HG03045 (cell line): ENCODE measurements around the gene LCE1E.

ENCODE experiments used
- ATAC-seq: cut with Tn5 transposase; IDR thresholded peaks from one replicate; pipeline ENCODE4 v1.9.1; 2021; ENCODE audit warnings: mild to moderate bottlenecking, moderate library complexity; ENCODE audit not compliant: unreplicated experiment

The LCE1E gene

DNA sequence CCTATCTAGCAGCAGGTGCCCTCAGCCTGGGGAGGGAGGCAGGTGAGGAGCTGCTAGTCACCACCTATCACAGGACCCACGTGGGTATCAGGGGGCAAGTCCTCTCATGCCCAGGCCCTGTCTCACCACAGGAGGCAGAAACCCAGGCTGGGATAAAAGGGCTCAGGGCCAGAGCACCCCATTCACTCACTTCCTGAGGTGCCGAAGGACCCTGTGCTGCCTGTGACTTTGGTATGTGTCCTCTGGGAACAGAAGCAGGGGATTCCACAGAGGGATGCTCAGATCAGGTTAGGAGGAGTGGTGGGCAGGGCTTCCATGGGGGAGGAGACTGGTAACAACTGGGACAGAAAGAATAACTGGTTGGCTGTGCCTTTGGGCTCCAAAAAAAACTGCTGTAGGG is at the start of gene LCE1E:
LCE1E (plus strand) TSS at position 181 of the 400 bp plus-strand sequence. CDS start 1,043 bp downstream, outside the sequence.
- no peak for ATAC-seq

DNA sequence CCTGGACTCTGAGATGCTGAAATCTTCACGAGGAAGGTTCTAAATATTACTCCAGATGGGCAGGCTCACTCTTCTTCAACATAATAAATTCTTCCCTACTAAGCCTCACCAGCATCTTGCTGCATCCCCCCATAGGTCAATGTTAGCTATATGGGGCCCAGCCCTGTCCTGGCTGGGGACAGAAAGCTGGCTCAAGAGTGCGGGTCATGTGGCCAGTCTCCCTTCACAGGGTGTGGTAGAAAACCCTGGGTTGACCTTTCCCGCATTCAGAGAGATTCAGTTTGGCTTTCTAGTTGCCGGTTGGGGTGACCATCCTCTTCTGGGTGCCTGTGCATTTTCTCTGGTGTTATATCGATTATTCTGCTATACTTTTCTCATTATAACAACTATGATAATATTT is 48.1 kb upstream of the LCE1E start:
- no peak for ATAC-seq

DNA sequence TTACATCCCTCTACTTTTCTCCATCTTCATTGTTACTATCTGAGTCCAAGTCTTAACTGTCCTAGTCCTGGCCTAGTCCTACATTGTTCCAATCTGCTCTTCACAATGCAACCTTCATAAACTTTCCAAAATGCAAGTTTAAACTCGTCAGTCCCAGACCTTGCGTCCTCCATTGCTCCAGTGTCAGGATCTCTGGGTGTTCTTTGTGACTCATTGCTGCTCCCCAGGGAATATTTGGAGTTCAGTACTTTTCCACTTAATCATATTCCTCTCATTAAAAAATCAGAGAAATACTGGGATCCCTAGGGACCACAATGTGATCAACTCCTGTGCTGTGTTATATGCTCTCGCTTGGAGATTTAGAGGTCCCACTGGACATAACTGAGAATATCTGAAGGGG is 46.2 kb upstream of the LCE1E start:
- no peak for ATAC-seq

DNA sequence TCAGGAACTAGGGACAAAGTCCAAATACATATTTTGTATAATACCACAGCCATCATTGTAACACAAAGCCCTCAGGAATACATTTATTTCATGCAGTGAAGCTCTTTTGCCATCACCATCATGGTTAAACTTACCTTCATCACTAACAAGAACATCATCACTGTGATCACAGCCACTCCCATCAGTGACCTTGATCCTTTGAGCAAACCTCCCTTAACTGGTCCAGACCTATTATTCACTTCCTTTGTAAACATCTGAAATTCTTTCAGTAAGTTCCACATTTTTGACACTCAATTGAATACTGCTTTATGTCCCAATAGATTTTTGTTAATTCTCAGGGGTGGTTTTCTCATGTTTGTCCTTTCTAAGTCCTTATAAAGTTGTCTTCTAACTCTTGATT is 44.4 kb upstream of the LCE1E start:
- ATAC-seq = no peak

DNA sequence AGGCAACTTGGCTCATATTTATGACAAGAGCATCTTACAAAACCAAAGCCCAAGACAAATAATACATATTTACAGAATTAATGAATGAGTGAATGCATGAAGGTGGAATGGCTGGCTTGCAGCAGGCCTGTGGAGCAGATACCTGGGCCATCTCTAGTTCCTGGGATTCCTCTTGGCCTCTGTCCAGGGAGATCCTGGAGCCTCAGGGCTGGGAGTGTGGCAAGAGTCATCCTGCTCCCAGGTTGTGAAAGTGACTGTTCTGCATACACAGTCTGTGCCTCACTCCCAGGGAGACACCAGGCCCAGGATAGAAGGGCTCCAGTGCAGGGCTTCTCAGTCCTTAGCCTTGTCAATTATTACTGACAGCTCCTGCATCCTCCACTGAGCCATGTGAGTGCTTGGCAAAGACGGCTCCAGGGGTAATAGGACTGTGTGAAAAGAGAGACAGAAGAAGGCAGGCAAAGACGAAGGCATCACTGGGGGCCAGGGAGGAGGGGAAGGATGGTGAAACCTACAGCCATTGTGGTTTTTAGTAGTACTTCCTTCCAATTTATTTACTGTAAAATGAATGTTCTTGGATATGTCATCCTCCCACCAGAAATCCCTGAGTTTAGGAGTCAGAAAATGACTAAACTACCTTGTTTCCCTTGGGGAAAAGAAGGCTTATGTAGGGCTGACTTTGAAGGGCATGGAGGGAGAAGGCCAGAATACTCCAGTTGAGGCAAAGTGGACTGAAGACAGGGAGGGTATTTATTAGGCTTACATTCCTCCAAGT is 42.5 kb upstream of the LCE1E start:
- no peak for ATAC-seq

DNA sequence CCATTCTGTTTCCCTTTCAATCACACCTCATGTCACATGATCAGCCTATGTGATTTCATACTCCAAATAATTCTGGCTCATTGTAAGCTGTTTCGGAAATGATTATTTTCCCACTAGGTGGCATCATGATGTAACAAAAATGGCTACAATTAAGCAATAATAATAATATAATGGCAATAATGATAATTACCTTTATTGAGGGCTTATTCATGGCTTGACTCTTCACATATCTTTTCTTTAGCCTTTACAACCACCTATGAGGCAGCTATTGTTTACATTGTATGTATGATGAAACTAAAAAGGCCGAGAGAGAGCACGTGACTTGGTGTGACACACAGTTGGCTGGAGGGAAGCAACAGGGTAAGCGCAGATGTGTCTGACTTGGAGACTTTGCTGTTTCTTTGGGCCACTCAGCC is 40.8 kb upstream of the LCE1E start:
- no peak for ATAC-seq

DNA sequence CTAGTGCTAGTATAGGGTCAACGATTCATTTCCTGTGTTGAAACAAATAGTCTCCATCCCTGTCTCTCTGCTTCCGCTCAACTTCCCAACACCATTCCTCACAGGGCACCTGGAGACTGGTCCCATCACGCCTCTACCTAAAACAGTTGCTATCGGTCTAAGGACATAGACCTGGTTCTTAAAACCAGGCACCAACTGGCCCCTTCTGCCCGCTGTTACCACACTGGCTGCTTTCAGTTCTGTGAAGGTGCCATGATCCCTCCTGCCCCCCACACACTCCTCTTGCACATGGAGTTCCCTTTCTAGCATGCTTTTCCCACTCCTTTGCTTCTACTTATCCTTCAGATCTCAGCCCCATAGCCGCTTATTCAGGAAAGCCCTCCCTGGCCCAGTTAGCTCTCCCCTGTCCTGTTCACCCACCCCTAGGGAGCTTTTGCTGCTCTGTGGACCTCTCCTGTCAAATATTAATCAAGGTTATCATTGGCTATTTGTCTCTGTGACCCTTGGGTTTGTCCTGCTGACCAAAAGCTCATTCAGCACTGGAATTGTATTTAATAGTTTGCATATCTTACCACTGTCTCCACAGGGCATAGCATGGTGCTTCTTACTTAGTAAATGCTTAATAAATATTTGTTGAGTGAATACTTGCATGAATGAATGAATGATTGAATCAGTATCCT is 40.2 kb upstream of the LCE1E start:
- no peak for ATAC-seq

DNA sequence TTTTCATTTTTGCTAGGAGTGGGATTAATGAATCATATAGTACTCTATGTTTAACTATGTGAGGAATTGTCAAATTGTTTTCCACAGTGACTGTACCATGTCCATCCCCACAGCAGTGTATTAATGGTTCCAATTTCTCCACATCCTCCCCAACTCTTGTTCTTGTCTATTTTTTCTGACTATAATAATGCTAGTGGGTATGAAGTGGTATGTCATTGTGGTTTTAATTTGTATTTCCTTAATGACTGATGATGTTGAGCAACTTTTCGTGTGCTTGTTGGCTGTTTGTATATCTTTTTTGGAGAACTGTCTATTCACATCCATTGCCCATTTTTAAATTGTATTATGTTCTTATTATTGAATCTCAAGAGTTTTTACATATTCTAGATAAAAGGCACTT is 38.2 kb upstream of the LCE1E start:
- ATAC-seq = no peak

DNA sequence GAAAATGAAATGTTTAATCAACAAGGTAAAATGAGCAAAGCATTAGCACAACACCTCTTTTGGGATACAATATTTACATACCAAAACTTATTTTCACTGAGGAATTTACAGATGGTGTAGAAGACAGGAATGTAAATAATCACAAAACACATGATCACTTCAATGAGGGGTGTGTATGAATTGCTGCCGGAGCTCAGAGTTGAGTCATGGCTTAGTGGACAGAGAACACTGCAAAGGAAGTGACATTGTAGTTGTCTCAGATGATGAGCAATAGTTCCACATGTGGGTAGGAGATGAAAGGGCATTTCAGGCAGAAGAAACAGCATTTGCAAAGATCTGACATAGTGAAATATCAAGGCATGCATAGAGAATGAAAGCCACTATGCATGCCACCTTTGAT is 33.8 kb upstream of the LCE1E start:
- no peak for ATAC-seq

GRCh38 chr1:152753586-152753985 is 32.5 kb upstream of the LCE1E start:
- ATAC-seq = no peak

- ATAC-seq = no peak
These were observed 29.2 kb upstream of the LCE1E start for GRCh38 chr1:152756872-152757271.

DNA sequence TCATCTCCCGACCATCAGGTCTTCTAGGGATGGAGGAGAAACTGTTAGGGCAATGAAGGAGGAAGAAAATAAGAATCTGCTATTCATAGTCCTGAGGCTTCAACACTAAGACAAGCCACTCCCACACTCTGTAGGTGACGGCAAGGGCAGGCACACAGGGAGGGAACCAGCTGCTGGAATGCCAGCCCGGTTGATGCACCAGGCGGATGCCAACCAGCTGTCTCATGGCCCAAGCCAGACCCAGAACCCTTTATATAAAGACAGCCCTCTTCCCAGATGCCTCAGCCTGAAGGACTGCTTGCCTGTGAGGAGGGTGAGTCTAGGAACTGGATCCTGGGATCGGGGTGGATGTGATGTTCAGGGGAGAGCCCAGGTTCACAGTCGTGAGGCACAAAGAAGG is 28.3 kb upstream of the LCE1E start, which contains the start of gene KPRP:
KPRP (plus strand) TSS at position 279 of the 400 bp plus-strand sequence. CDS start 1,564 bp downstream, outside the sequence.
- no peak for ATAC-seq

GRCh38 chr1:152758636-152759035 is 27.4 kb upstream of the LCE1E start:
- no peak for ATAC-seq

DNA sequence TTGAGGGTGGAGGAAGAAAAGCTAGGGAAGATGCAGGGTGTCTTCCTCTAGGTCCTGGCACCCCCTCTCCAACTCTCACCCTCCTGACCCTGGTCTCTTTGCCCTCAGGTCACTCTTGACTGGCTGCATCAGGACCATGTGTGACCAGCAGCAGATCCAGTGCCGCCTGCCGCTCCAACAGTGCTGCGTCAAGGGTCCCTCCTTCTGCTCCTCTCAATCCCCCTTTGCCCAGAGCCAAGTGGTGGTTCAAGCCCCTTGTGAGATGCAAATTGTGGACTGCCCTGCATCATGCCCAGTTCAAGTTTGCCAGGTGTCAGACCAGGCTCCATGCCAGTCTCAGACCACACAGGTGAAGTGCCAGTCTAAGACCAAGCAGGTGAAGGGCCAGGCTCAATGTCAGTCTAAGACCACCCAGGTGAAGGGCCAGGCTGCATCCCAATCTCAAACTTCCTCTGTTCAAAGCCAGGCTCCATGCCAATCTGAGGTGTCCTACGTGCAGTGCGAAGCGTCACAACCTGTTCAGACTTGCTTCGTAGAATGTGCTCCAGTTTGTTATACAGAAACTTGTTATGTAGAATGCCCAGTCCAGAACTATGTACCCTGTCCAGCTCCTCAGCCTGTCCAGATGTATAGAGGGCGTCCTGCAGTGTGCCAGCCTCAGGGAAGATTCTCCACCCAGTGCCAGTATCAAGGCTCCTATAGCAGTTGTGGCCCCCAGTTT is 26.4 kb upstream of the LCE1E start:
- ATAC-seq = no peak

DNA sequence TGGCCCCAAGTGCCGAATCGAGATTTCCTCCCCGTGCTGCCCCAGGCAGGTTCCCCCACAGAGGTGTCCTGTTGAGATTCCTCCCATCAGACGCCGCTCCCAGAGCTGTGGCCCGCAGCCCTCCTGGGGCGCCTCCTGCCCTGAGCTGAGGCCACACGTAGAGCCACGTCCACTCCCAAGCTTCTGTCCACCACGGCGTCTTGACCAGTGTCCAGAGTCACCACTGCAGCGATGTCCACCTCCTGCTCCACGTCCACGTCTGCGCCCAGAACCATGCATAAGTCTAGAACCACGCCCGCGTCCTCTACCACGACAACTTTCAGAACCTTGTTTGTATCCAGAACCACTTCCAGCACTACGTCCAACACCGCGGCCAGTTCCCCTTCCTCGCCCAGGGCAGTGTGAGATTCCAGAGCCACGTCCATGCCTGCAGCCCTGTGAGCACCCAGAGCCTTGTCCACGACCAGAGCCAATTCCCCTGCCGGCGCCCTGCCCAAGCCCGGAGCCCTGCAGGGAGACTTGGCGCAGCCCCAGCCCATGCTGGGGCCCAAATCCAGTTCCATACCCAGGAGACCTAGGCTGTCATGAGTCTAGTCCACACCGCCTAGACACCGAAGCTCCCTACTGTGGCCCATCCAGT is 25.4 kb upstream of the LCE1E start:
- no peak for ATAC-seq

- ATAC-seq = no peak
These were observed 24.3 kb upstream of the LCE1E start for GRCh38 chr1:152761609-152762213.

- no peak for ATAC-seq
These were observed 17.1 kb upstream of the LCE1E start for GRCh38 chr1:152768847-152769533.

GRCh38 chr1:152770411-152770810 is 15.6 kb upstream of the LCE1E start:
- no peak for ATAC-seq

- no peak for ATAC-seq
These were observed 11.2 kb upstream of the LCE1E start, which contains the start of gene LCE1F for GRCh38 chr1:152774875-152775274. Gene LCE1F, plus strand, starts transcription at chr1:152775140. Its CDS starts 1,232 bp downstream, at chr1:152776372.

- ATAC-seq = no peak
These were observed 9.7 kb upstream of the LCE1E start for GRCh38 chr1:152776361-152776760.
